ENCODE results near the gene PTCD2. TPM values are rescaled to one million over a fixed set of nuclear protein-coding genes. Genes with fewer than 3 reads are reported as not detected.

PTCD2 gene
- total and polyA plus RNA-seq, 2 donors (not counting 3 experiments of a cell fraction or from before 2014, with no cell fraction given): 4.3 to 6.7 TPM

DNA sequence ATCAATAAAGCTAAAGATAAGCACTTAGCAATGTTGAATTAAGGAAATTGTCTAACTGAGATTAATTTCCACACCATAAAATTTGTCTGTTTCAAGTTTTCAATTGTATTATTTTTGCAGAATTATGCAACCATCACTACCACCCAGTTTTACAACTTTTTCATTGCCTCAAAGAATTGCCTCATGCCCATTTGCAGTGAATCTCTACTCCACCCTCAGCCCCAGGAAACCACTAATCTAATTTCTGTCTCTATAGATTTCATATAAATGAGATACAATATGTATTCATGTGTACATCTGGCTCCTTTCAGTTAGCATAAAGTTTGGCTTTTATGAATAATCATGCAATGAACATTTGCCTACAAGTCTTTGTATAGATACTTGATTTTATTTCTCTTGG lies 72.9 kb downstream of the PTCD2 start:
- no peak for FAIRE-seq
- H3K36me3 ChIP-seq (ENCODE audit: control insufficient read depth in 2 of 2, extremely low read depth in 1 of 2, insufficient read depth in 2 of 2, low read length in 2 of 2): no peaks in the 10 kb centered on the region
- no peaks in the 10 kb centered on the region for H3K9me3 ChIP-seq (replicated peaks; ENCODE audit: control insufficient read depth, insufficient read depth, low read length)
- H3K4me1 ChIP-seq (ENCODE audit: control insufficient read depth, extremely low read depth, insufficient read depth, low read length): peaks cover 32% of the 10 kb centered on the region
- TF ChIP-seq POLR2A (IDR thresholded peaks at IDR 0.05; ENCODE audit: low read depth, low read length) (no peak), JUN (IDR thresholded peaks at IDR 0.05; ENCODE audit: borderline replicate concordance, insufficient read depth, insufficient read length, low read depth) (no peak), EZH2 (IDR thresholded peaks at IDR 0.05; ENCODE audit: borderline replicate concordance, low read depth, low read length, severe bottlenecking) (no peak), FOS (IDR thresholded peaks at IDR 0.05; ENCODE audit: borderline replicate concordance, insufficient read depth, low read length) (no peak), MYC (IDR thresholded peaks at IDR 0.05; ENCODE audit: low read depth, low read length) (no peak), POLR2AphosphoS5 (IDR thresholded peaks at IDR 0.05; ENCODE audit: insufficient read depth, low read depth, low read length) (no peak)
- TF ChIP-seq, protein P1, sequence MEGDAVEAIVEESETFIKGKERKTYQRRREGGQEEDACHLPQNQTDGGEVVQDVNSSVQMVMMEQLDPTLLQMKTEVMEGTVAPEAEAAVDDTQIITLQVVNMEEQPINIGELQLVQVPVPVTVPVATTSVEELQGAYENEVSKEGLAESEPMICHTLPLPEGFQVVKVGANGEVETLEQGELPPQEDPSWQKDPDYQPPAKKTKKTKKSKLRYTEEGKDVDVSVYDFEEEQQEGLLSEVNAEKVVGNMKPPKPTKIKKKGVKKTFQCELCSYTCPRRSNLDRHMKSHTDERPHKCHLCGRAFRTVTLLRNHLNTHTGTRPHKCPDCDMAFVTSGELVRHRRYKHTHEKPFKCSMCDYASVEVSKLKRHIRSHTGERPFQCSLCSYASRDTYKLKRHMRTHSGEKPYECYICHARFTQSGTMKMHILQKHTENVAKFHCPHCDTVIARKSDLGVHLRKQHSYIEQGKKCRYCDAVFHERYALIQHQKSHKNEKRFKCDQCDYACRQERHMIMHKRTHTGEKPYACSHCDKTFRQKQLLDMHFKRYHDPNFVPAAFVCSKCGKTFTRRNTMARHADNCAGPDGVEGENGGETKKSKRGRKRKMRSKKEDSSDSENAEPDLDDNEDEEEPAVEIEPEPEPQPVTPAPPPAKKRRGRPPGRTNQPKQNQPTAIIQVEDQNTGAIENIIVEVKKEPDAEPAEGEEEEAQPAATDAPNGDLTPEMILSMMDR (IDR thresholded peaks at IDR 0.05; ENCODE audit: extremely low read depth in 1 of 2, insufficient read depth in 1 of 2, low read depth in 1 of 2, low read length in 2 of 2): no peak
- no peak overlapping the region for H2AFZ ChIP-seq (ENCODE audit: low read depth, low read length)
- intact Hi-C loops (cut with micrococcal nuclease) (no loop called here), dilution Hi-C loops (cut with MboI; ENCODE audit: extremely low pct_ligation_motif_present, low sequenced_read_pairs) (no loop called here)
- POLR2A ChIA-PET: no interaction called here
- H3K4me3 ChIP-seq (replicated peaks in 1 of 3; ENCODE audit: insufficient read depth in 1 of 3, low read depth in 1 of 3, low read length in 3 of 3): no peak overlapping the region
- no peaks in the 10 kb centered on the region for H3K27me3 ChIP-seq (ENCODE audit: control insufficient read depth in 2 of 2, insufficient read depth in 2 of 2, low read length in 2 of 2)
- H3K9ac ChIP-seq (replicated peaks; ENCODE audit: extremely low read depth, insufficient read depth, low read length): no peak overlapping the region
- DNase-seq (ENCODE audit: low read depth, low spot score): no peak
- H3K9me1 ChIP-seq (replicated peaks; ENCODE audit: control insufficient read depth, extremely low read depth, insufficient read depth, low read length): no peaks in the 10 kb centered on the region
- no peak overlapping the region for H3K4me2 ChIP-seq (ENCODE audit: insufficient read depth, low read length)
- no TSS peak for BruUV-seq (replicated peaks)
- H4K20me1 ChIP-seq (replicated peaks; ENCODE audit: control insufficient read depth, extremely low read depth, insufficient read depth, low read length): no peaks in the 10 kb centered on the region
- no peaks in the 10 kb centered on the region for H3K79me2 ChIP-seq (ENCODE audit: control insufficient read depth, insufficient read depth, low read length)
- CTCF ChIA-PET: interaction anchor here (1.6 to 2.9 kb wide), 2 partner anchors 27 to 131 kb away, joined by 5 to 26 read pairs; no protein-coding TSS in a partner anchor
- H3K27ac ChIP-seq (ENCODE audit: insufficient read depth, low read depth, low read length): no peak overlapping the region
